ENCODE data around the gene DNAH11.
"Not testable (repeated sequence)": the region's sequence is repeated elsewhere in the genome, so short reads cannot be mapped to it uniquely, and the experiment has no call there.

The DNAH11 gene

GRCh38 chr7:21891291-21891690 lies 348.5 kb downstream of the DNAH11 start:
- no peak for DNase-seq

DNA sequence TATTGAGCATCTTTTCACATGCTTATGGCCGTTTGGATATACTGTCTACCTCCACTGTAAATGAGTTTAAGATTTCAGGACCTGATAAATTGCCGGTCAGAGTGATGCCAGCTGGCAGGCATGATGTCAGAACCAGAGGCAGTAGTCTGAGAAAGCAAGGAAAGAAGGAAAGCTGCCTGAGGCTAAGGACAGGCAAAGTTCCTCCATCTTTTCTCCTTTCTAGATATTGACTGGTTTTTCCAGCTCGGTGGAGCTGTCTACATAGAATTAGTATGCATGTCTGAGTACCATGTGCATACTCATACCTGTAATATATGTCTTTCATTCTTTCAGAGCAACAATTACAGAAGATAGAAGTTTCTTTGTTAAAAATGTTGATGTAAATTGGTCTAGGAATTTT lies 350.6 kb downstream of the DNAH11 start:
- DNase-seq, result no peak

GRCh38 chr7:21898265-21898930 lies 355.6 kb downstream of the DNAH11 start:
- no peak for DNase-seq

DNA sequence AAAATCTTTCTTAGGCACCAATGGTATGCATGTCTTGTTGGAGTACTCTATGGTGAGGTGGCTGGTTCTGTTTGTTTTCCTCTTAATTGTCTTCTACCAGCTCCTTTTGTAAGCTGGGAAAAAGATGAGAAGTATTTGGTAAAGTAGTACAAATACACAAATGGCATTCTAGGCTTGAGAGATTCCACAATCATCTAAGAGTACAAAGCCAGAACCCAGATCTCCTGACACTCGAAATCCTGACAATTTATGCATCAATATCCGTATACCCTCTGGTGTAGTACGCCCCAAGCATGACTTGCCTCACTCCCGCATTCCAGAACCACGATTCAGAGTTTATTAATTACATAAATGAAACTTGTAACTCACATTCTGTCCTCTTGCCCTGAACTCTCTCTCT lies 359.4 kb downstream of the DNAH11 start:
- DNase-seq, result no peak

GRCh38 chr7:21903020-21903786 lies 360.4 kb downstream of the DNAH11 start:
- DNase-seq, result no peak

- no peak for DNase-seq
Measured at GRCh38 chr7:21908746-21909145, 365.9 kb downstream of the DNAH11 start.

- no peak for DNase-seq
Measured at GRCh38 chr7:21910253-21910652, 367.4 kb downstream of the DNAH11 start.

DNA sequence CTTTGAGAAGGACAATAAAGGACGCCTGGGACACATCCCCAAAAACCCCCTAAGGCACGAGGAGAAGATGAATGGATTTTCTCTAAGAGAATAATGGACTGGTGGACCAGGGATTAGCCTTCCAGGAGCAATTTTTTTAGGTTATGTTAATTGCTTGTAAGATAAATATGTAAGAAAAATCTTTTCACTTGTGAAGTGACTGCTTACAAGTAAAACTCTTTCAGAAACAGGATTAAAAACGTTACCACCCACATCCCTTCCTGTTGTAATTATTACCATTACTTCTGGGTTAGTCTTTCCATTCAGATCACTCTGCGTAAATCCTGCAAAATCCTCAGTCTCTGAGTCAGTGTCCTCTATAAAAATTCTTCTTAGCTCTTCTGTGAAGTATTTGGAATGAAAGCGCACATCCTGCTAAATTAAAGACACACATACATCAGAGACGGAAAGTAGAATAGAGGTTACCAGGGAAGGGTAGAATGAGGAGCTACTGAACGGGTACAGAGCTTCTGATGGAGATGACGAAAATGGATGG lies 368.6 kb downstream of the DNAH11 start:
- no peak for DNase-seq

DNA sequence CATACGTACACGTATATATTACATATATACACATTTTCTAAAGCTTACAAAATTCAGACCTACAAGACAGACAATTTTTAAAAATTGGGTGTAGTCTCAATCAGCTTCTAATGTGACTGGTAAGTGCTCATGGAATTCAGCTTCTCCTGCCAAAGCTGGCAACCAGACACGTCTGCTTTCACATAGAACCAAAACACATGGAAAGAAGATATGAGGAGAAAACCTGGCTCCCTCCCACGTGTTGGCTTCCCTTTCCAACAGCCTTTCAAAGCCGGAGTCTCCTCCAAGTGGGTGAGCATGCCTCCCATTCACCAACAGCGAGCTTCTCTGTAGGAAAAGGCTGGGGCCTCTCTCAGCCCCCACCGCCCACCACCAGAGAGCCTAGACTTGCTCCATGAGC lies 369.5 kb downstream of the DNAH11 start:
- DNase-seq, result no peak

DNA sequence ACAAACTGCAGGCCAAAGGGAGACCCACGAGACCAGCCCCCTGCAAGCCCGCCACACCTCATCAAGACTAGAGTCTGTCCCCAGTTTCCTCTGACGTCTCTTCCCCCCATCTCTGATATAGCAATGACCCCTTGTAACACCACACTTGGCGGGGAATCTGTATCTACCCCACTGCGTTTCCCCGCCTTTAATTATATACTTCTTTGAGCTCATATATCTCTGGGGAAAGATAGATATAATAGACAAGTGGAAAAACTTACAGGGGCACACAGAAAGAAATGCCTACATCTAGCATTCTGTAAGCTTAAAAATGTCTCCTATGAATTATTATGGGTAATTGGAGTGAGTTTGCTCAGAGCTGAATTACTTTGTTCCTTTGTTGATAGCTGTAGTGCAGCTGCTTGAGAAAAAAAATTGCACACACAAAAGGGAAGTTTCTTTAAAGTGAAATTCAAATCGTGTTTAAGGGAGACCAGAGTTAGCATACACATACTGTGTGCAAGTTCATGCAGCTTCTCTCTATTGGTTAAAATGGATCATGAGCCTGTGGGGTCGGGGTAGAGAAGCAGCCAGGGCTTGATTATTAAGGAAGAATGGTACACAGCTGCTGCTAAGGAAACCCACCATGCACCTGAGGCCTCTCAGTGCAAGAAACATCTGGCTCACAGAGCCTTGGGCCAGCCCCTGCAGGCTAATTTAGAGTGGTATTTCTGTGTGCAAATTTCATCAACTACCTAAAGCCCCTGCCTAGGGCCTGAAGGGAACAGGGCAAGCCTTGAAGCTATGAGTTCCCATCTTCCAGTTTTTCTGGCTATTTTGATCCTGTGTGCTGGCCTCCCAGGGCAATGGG lies 370.3 kb downstream of the DNAH11 start:
- DNase-seq, result no peak

DNA sequence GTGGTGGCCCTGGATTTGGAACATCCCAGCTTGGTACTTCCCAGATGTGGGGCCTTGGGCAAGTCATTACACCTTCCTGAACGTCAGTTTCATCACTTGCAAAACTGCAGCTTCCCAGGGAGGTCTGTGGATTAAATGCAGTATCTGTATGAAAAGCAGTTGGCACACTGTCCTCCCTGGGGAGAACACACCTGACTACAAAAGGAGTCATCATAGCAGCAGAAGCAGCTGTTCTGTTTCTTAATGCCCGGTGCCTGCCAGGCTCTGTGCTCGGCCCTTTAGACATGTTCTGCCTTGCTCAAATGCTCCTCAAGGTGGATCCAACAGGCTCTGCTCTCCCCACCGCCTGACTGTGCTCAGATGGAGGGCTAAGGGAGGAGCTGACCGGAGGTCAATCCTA lies 371.8 kb downstream of the DNAH11 start:
- DNase-seq, result no peak

DNA sequence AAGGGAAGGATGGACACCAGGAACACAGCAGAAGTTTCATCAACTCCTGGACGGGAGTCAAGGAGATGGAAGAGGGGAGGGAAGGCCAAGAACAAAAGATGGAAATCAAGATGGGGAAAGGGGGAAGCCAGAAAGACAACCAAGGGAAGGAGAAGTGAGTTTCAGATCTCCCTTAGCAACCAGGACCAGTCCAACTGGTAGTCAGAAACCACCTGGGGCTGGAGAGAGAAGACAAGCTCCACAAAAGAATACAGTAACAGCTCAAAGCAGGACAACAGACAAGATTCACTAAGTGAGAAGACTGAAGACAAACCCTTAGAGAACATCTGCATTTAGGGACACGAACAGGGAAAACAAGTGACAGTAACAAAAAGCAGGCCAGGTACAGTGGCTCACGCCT lies 372.3 kb downstream of the DNAH11 start:
- no peak for DNase-seq

DNA sequence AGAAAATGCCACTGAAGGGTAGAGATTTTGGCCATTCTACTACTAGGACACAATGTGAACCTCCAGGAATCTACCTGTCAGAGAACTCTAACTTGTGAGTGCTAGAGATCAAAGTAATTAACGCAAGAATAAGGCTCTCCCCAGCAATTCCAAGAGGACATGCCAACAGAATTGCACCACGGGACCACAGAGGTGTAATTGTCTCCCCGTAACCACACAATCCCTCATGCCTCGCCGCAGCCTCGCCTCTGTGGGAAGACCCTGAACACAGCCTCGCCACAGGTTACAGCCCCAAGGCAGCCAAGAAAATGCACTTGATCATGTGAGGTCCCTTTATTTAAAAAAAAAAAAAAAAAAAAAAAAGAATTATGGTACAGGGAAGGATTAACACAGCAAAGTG lies 373.3 kb downstream of the DNAH11 start:
- DNase-seq, result no peak

DNA sequence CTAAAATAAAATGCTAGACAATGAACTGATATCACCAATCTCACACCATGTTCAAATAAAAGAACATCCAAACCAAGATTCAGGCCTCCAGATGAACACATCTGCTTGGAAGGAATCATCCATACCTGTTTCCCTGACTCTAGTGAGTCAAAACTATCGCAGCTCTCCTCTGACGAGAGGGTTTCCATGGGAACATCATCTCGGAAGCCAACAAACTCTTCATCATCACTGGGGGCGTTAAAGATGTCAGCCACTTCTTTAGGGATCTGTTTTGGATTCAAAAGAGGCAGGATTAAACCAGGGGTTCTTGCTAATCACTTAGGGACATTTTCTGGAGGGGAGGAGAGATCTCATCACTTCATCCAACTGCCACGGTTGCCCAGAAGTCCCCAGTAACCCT lies 373.8 kb downstream of the DNAH11 start:
- no peak for DNase-seq

- DNase-seq, result no peak
Measured at GRCh38 chr7:21918216-21918615, 375.4 kb downstream of the DNAH11 start.

GRCh38 chr7:21920936-21921335 lies 378.1 kb downstream of the DNAH11 start:
- no peak for DNase-seq

DNA sequence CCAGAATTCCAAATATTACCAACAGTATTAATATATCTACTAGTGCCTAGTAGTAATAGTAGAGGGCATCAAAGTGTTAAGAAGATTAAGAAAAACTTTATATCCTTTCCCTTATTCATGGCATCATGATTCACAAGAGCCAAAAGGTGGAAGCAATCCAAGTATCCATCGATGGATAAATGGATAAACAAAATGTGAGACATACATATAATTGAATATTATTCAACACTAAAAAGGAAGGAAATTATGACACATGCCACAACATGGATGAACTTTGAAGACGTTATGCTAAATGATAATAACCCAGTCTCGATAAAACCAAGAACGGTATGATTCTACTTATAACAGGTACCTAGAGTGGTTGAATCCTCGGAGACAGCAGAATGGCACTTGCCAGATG lies 379.8 kb downstream of the DNAH11 start:
- DNase-seq, result no peak

GRCh38 chr7:21923658-21924057 lies 380.8 kb downstream of the DNAH11 start:
- DNase-seq, result no peak

- DNase-seq, result no peak
Measured at GRCh38 chr7:21926448-21926847, 383.6 kb downstream of the DNAH11 start.

DNA sequence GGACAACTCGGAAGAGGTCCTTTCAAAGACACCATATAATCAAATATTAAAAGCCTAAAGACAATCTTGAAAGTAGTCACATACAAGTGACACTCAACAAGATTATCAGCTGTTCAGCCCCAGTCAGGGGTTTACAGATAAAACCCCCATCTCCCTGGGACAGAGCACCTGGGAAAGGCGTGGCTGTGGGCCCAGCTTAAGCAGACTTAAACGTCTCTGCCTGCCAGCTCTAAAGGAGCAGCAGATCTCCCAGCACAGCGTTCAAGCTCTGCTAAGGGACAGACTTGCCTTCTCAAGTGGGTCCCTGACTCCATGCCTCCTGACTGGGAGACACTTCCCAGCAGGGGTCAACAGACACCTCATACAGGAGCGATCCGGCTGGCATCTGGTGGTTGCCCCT lies 384.9 kb downstream of the DNAH11 start:
- DNase-seq, result no peak

GRCh38 chr7:21933293-21933692 lies 390.5 kb downstream of the DNAH11 start:
- not testable (repeated sequence) for DNase-seq

DNA sequence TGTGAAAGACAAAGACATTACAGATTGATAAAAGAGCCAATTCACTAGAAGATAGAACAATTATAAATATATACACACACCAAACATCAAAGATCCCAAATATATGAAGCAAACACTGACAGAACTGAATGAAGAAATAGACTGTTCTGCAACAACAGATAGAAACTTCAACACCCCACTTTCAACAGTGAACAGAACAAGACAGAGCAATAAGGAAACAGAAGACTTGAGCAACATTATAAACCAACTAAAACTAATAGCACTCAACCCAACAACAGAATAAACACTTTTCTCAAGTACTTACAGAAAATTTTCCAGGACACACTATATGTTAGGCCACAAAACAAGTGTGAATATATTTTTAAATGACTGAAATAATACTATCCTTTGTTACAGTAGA lies 392.0 kb downstream of the DNAH11 start:
- DNase-seq, result no peak

DNA sequence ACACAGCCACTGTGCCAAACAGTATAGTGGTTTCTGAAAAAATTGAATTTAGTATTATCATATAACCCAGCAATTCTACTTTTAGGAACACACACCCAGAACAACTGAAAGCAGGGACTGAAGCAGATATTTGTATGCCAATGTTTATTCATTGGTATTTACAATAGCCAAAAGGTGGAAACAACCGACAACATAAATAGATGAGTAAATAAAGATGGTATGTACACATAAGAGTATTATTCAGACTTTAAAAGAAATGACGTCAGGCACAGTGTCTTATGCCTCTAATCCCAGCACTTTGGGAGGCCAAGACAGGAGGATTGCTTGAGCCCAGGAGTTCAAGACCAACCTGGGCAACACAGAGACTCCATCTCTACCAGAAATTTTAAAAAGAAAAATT lies 395.6 kb downstream of the DNAH11 start:
- DNase-seq, result no peak

Data from activated CD4-positive, alpha-beta T cell treated with anti-CD3 and anti-CD28 coated beads, Interleukin-2, amount 50 U/mL, for 4 hours (primary cell).